Esophagus muscularis mucosa (tissue), 4 donors: ENCODE results near the gene MEGF6. TPM values are rescaled to one million over a fixed set of nuclear protein-coding genes. Genes with fewer than 3 reads are reported as not detected.

Experiments used
- DNase-seq: peaks from one replicate; pipeline ENCODE4 v3.0.0-alpha.2; 2017; ENCODE audit errors: extremely low spot score
- H3K27ac ChIP-seq, 4 donors: fragments of 200-600 bp; sonication (generic); replicated peaks in 1 of 4; 1 replicate in 3 of 4; 2 replicates in 1 of 4; pipeline ENCODE4 v1.5.1; 2016 to 2019; ENCODE audit warnings: mild to moderate bottlenecking in 1 of 4
- H3K27me3 ChIP-seq, 4 donors: fragments of 200-600 bp; sonication (generic); one replicate each; pipeline versions ENCODE4 v1.5.1 to v1.6.0; 2016 to 2019
- H3K36me3 ChIP-seq, 4 donors: fragments of 200-600 bp; sonication (generic); one replicate each; pipeline ENCODE4 v1.5.1; 2016 to 2019
- H3K4me1 ChIP-seq, 4 donors: fragments of 200-600 bp; sonication (generic); one replicate each; pipeline ENCODE4 v1.5.1; 2016 to 2019
- H3K4me3 ChIP-seq, 4 donors: fragments of 200-600 bp; sonication (generic); 1 replicate in 2 of 4; 2 replicates in 2 of 4; pipeline ENCODE4 v1.5.1; 2016 to 2019; ENCODE audit warnings: mild to moderate bottlenecking in 4 of 4, moderate library complexity in 1 of 4
- H3K9me3 ChIP-seq, 4 donors: fragments of 200-600 bp; sonication (generic); 1 replicate in 3 of 4; 2 replicates in 1 of 4; pipeline ENCODE4 v1.5.1; 2016 to 2019
- CTCF ChIP-seq, 3 experiments: fragments of 200-600 bp in 2 of 3; fragments of 450-650 bp in 1 of 3; sonication (generic) in 2 of 3; IDR thresholded peaks; one replicate each; pipeline ENCODE4 v1.5.1; 2017 to 2019; ENCODE audit warnings: antibody characterized with exemption in 3 of 3, mild to moderate bottlenecking in 2 of 3, moderate library complexity in 1 of 3
- EP300 ChIP-seq: sonication (generic); formaldehyde crosslinking; IDR thresholded peaks from one replicate; pipeline ENCODE4 v1.6.1; 2017; ENCODE audit warnings: antibody characterized with exemption
- POLR2A ChIP-seq: fragments of 450-650 bp; IDR thresholded peaks from one replicate; pipeline ENCODE4 v1.6.1; 2017; ENCODE audit warnings: antibody characterized with exemption, moderate library complexity, mild to moderate bottlenecking, low read depth
- POLR2AphosphoS5 ChIP-seq, 2 donors: sonication (generic); formaldehyde crosslinking; IDR thresholded peaks; one replicate each; pipeline ENCODE4 v1.6.1; 2017; ENCODE audit warnings: antibody characterized with exemption in 2 of 2
- WGBS: methylation state at CpG from one replicate; pipeline ENCODE4 v1.1.5; 2018; 5-methylcytosine and 5-hydroxymethylcytosine counted together
- intact Hi-C: fragments of 100-400 bp; cut with DNase I; formaldehyde crosslinking; loops from one replicate; pipeline ENCODE4 v1.15.1; 2023
- total RNA-seq, 4 donors: library from RNA; depleted of rRNA; stranded (reverse); fragments of >200 nt; gene quantifications; one replicate each; pipeline versions ENCODE4 v1.1.0 to v1.2.1, GENCODE V29; 2016

The MEGF6 gene
- total RNA-seq, 4 donors from 2014 or later, result 9.3 to 18.1 (median 12.7) TPM

GRCh38 chr1:3633344-3634058, 22.2 kb upstream of the MEGF6 start:
- Histone ChIP-seq H3K4me3 (no peak overlapping the region), H3K4me1 (no peaks in the 10 kb centered on the region), H3K27ac (no peak overlapping the region), H3K9me3 (no peaks in the 10 kb centered on the region), H3K36me3 (peaks cover 57 to 100% (median 100%) of the 10 kb centered on the region in 4 donors), H3K27me3 (no peaks in the 10 kb centered on the region)
- 90% methylated on average over 26 of the region's 28 CpGs for WGBS
- no peak for DNase-seq
- TF ChIP-seq CTCF (IDR thresholded peaks at IDR 0.05), result no peak
- no peak for TF ChIP-seq POLR2A
- TF ChIP-seq POLR2AphosphoS5 (IDR thresholded peaks at IDR 0.05), result no peak
- no peak for TF ChIP-seq EP300
- intact Hi-C loops, result no loop called here

- WGBS, result 91% methylated on average over 11 of the region's 26 CpGs
- Histone ChIP-seq H3K4me1 (no peaks in the 10 kb centered on the region), H3K27me3 (no peaks in the 10 kb centered on the region), H3K36me3 (peaks cover 57 to 100% (median 100%) of the 10 kb centered on the region in 4 donors), H3K4me3 (no peak overlapping the region), H3K27ac (no peak overlapping the region), H3K9me3 (no peaks in the 10 kb centered on the region)
- no peak for TF ChIP-seq CTCF (IDR thresholded peaks at IDR 0.05)
- no peak for TF ChIP-seq POLR2AphosphoS5 (IDR thresholded peaks at IDR 0.05)
- TF ChIP-seq POLR2A, result no peak
- no peak for TF ChIP-seq EP300
- DNase-seq, result no peak
- intact Hi-C loops, result no loop called here
These were observed 21.5 kb upstream of the MEGF6 start for GRCh38 chr1:3632716-3633343.

DNA sequence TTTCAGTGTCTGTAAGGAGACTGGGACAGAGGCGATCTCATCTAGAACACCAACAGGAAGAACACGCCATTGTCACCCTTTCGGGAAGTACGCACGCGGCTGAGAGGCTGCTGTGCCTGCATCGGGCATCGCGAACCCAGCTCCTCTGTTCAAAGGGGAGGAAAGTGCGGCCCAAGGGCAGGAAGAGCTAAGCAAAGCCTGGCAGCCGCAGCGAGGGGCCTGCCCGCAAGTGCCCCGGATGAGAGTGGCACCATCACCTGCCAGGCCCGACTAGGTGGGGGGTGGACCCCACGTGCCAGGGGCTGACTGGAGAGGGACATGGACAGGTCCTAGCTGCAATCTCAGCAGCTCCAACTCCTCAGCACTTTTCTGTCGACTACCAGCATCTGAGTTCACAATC, 21.0 kb upstream of the MEGF6 start:
- intact Hi-C loops, result no loop called here
- Histone ChIP-seq H3K27me3 (no peaks in the 10 kb centered on the region), H3K4me1 (no peaks in the 10 kb centered on the region), H3K36me3 (peaks cover 58 to 100% (median 100%) of the 10 kb centered on the region in 4 donors), H3K4me3 (no peak overlapping the region), H3K27ac (no peak overlapping the region), H3K9me3 (no peaks in the 10 kb centered on the region)
- TF ChIP-seq POLR2AphosphoS5 (IDR thresholded peaks at IDR 0.05) (no peak), POLR2A (no peak), CTCF (IDR thresholded peaks at IDR 0.05) (no peak), EP300 (no peak)
- WGBS, result 97% methylated on average over 16 of the region's 17 CpGs
- DNase-seq, result no peak

DNA sequence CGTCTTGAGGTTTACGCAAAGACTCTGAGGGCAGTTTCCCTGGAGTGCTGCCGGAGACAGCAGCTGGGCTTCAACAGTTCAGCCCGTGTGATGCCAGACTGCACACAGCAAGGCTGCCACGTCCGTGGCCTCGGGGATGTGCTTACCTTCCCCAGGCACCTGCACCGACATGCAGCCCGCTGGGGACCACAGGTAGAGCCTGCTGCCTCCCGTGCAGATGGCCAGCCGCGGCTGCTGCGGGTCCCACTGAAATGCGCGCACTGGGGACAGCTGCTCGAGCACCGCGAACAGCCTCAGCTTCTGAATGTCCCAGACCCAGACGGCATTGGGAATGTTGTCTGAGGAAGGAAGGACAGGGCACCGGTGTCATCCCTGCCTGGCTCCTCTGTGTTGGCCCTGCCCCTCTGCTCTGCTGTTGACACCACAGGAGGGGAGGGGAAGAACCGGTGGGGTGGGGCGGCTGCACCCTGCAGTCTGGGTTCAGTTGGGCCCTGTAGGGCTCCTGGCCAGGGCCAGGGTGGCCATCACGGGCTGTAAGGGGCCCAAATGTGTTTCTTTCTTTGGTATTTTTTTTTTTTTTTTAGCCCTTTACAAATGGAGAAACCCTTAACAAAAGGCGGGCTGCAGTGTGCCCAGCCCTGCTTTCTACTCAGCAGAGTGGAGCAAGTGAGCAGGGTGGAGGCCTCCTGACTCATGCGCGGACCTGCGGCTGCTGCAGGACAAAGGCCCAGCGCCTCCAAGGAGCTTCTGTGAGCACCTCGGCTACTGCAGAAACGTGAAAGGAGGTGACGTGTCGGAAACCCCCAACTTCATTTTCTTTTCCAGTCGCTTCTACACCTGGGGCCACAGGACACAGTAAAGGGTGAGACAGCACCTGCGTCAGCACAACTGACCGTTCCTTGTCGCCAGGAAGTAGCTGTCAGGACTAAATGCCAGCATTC, 20.3 kb upstream of the MEGF6 start:
- H3K36me3 ChIP-seq, result peaks cover 54 to 99% (median 94%) of the 10 kb centered on the region in 4 donors
- no peak for TF ChIP-seq POLR2AphosphoS5 (IDR thresholded peaks at IDR 0.05)
- no peak for TF ChIP-seq POLR2A
- TF ChIP-seq CTCF (IDR thresholded peaks at IDR 0.05), result no peak
- TF ChIP-seq EP300, result no peak
- no peak overlapping the region for H3K27ac ChIP-seq
- H3K4me1 ChIP-seq, result peaks cover 0 to 2% (median 0%) of the 10 kb centered on the region in 4 donors
- DNase-seq, result no peak
- H3K27me3 ChIP-seq, result no peaks in the 10 kb centered on the region
- no peak overlapping the region for H3K4me3 ChIP-seq
- 88% methylated on average over 26 of the region's 36 CpGs for WGBS
- no peaks in the 10 kb centered on the region for H3K9me3 ChIP-seq
- intact Hi-C loops, result no loop called here
